SK-N-SH (cell line): ENCODE results near the gene NR0B2.

Experiments
- FOSL2 ChIP-seq: IDR thresholded peaks from 2 replicates; pipeline ENCODE4 v1.4.0; 2012; ENCODE audit warnings: low read depth, mild to moderate bottlenecking, moderate library complexity, borderline replicate concordance
- SIN3A ChIP-seq: IDR thresholded peaks from 2 replicates; pipeline ENCODE4 v1.6.1; 2012; ENCODE audit warnings: low read depth, mild to moderate bottlenecking, low read length, moderate library complexity, borderline replicate concordance
- TAF1 ChIP-seq: IDR thresholded peaks from 2 replicates; pipeline ENCODE4 v1.6.1; 2012; ENCODE audit warnings: low read depth, mild to moderate bottlenecking, low read length, moderate library complexity, borderline replicate concordance
- TEAD4 ChIP-seq: IDR thresholded peaks from 2 replicates; pipeline ENCODE4 v1.4.0; 2012; ENCODE audit warnings: mild to moderate bottlenecking, borderline replicate concordance; ENCODE audit not compliant: insufficient read depth
- TF ChIP-seq, protein P1 (sequence below): IDR thresholded peaks from 2 replicates; pipeline ENCODE4 v1.4.0; 2012; ENCODE audit warnings: low read depth
- TF ChIP-seq, protein P2 (sequence below): fragments of 200-600 bp; sonication (generic); IDR thresholded peaks from 2 replicates; pipeline ENCODE4 v1.6.1; 2017; ENCODE audit warnings: antibody characterized with exemption, mild to moderate bottlenecking, moderate library complexity
- TF ChIP-seq, protein P3 (sequence below): IDR thresholded peaks from 2 replicates; pipeline ENCODE4 v1.6.1; 2012; ENCODE audit warnings: mild to moderate bottlenecking, low read depth, low read length, moderate library complexity

DNA sequence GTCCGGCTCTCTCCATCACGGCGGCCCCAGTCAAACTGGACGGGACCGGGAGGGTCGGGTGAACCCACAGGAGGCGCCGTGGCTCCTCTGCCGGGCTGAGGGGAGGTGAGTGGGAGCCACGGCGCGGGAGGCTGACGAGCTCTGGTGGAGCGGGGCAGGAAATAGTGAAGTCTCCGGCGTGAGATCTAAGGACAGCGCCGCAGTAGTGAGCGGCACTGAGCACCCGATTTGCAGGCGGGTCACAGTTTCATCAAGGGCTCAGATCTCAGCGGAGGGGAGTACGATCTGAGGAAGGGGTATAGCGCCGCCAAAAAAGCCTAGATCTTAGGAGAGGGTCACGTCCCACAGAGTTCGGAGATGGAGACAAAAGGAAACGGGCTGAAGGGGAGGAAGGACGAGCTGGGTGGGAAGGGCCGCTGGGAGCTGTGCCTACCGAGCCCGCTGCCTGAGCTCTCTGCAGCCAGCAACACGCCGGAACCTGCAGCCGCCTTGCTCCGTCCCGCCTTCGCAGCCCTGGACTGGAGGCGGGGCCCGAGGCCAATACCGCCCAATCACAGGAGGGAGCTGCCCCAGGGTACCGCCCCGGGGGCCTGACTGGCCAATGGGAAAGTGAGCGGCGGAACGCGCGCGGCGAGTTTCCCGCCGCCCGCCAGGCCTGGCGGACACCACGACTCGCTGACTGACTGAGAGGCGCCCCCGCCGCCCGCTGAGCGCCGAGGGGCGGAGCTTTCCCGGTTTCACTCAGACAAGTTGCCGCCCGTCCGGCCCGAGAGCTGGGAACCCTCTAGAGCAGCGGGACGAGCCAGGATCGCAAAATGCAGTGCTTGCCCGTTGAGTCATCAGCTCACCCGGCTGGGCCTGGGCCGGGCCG lies 48.9 kb downstream of the NR0B2 start:
- TF ChIP-seq, protein P1, sequence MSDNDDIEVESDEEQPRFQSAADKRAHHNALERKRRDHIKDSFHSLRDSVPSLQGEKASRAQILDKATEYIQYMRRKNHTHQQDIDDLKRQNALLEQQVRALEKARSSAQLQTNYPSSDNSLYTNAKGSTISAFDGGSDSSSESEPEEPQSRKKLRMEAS = peak; percentile 63; the same call in 1 of the 2 replicates
- peak; percentile 77; the same call in 1 of the 2 replicates for TF ChIP-seq FOSL2
- peak; percentile 87 for TF ChIP-seq TAF1
- TF ChIP-seq, protein P2, sequence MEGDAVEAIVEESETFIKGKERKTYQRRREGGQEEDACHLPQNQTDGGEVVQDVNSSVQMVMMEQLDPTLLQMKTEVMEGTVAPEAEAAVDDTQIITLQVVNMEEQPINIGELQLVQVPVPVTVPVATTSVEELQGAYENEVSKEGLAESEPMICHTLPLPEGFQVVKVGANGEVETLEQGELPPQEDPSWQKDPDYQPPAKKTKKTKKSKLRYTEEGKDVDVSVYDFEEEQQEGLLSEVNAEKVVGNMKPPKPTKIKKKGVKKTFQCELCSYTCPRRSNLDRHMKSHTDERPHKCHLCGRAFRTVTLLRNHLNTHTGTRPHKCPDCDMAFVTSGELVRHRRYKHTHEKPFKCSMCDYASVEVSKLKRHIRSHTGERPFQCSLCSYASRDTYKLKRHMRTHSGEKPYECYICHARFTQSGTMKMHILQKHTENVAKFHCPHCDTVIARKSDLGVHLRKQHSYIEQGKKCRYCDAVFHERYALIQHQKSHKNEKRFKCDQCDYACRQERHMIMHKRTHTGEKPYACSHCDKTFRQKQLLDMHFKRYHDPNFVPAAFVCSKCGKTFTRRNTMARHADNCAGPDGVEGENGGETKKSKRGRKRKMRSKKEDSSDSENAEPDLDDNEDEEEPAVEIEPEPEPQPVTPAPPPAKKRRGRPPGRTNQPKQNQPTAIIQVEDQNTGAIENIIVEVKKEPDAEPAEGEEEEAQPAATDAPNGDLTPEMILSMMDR = no peak; the same call in 1 of the 2 replicates
- TF ChIP-seq, protein P3, sequence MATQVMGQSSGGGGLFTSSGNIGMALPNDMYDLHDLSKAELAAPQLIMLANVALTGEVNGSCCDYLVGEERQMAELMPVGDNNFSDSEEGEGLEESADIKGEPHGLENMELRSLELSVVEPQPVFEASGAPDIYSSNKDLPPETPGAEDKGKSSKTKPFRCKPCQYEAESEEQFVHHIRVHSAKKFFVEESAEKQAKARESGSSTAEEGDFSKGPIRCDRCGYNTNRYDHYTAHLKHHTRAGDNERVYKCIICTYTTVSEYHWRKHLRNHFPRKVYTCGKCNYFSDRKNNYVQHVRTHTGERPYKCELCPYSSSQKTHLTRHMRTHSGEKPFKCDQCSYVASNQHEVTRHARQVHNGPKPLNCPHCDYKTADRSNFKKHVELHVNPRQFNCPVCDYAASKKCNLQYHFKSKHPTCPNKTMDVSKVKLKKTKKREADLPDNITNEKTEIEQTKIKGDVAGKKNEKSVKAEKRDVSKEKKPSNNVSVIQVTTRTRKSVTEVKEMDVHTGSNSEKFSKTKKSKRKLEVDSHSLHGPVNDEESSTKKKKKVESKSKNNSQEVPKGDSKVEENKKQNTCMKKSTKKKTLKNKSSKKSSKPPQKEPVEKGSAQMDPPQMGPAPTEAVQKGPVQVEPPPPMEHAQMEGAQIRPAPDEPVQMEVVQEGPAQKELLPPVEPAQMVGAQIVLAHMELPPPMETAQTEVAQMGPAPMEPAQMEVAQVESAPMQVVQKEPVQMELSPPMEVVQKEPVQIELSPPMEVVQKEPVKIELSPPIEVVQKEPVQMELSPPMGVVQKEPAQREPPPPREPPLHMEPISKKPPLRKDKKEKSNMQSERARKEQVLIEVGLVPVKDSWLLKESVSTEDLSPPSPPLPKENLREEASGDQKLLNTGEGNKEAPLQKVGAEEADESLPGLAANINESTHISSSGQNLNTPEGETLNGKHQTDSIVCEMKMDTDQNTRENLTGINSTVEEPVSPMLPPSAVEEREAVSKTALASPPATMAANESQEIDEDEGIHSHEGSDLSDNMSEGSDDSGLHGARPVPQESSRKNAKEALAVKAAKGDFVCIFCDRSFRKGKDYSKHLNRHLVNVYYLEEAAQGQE = no peak
- no peak for TF ChIP-seq TEAD4
- peak; percentile 60; the same call in 1 of the 2 replicates for TF ChIP-seq SIN3A
